ENCODE data around the gene LMF1. TPM values are rescaled to one million over a fixed set of nuclear protein-coding genes. Genes with fewer than 3 reads are reported as not detected.

LMF1 gene
- total and polyA plus RNA-seq, 2 of the 4 experiments (the other 2 are of a cell fraction) = 7.7 to 13.1 TPM

DNA sequence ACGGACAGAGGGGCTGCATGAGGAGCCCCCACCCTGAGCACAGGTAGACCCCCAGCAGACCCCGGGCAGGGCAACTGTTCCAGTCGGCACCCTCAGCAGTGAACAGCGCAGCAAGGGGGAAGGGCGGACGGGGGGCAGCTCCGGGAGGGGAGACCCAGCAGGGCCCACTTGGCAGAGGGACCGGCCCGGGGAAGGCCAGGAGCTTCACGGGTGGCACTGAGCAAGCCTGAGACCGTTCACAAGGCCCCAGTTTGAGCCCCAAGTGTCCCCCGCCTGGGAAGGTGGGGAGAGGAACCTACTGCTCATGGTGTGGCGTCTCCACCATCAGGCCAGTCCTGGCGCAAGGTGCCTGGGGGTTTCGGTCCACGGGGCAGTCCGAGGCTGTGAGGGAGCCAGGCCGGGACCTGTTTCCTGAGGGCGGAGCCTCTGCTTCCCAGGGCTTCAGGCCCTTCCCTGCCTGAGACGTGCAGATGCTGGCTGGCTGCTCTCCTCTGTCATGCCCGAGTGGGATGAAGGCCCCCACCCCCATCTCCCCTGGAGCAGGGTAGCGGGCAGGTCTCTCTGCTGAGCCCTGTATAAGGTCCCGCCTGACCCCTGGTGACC, 115.9 kb downstream of the LMF1 start:
- Histone ChIP-seq H3K56ac (ENCODE audit: extremely low read depth, insufficient read depth, low read length) (no peak overlapping the region), H3K4me2 (ENCODE audit: low read depth, low read length) (no peak overlapping the region), H4K5ac (ENCODE audit: low read depth, low read length) (no peak overlapping the region), H3K4ac (ENCODE audit: low read depth, low read length) (no peak overlapping the region), H3K9ac (ENCODE audit: low read depth, low read length) (no peak overlapping the region), H2BK120ac (ENCODE audit: low read depth, low read length) (no peak overlapping the region), H2BK15ac (ENCODE audit: low read depth, low read length) (no peak overlapping the region), H3K27me3 (ENCODE audit: control insufficient read depth, insufficient read depth, low read length) (no peaks in the 10 kb centered on the region), H3K36me3 (ENCODE audit: control insufficient read depth, insufficient read depth, low read length) (no peaks in the 10 kb centered on the region), H2AFZ (replicated peaks; ENCODE audit: low read length, poor library complexity) (no peak overlapping the region), H4K91ac (ENCODE audit: insufficient read depth, low read depth, low read length) (no peak overlapping the region), H3K14ac (replicated peaks; ENCODE audit: low read depth, low read length) (no peak overlapping the region), H3K79me1 (ENCODE audit: low read depth in 1 of 2, low read length in 2 of 2) (no peaks in the 10 kb centered on the region), H2BK5ac (ENCODE audit: low read depth, low read length, poor library complexity, severe bottlenecking) (no peak overlapping the region), H3K23ac (ENCODE audit: low read depth, low read length) (no peak overlapping the region), H3K18ac (ENCODE audit: low read depth, low read length) (no peak overlapping the region), H2BK20ac (ENCODE audit: low read depth, low read length) (no peak overlapping the region), H3K9me1 (ENCODE audit: insufficient read depth, low read length) (no peaks in the 10 kb centered on the region), H3K27ac (ENCODE audit: insufficient read depth, low read length) (no peak overlapping the region), H2AK5ac (ENCODE audit: low read depth, low read length) (no peak overlapping the region), H3K4me3 (ENCODE audit: insufficient read depth, low read depth, low read length) (no peak overlapping the region), H4K20me1 (ENCODE audit: insufficient read depth, low read length) (no peaks in the 10 kb centered on the region), H3K9me3 (ENCODE audit: control insufficient read depth, insufficient read depth, low read length) (peaks cover 26% of the 10 kb centered on the region), H4K8ac (ENCODE audit: low read depth in 2 of 2, low read length in 2 of 2) (no peak overlapping the region), H3K4me1 (ENCODE audit: control insufficient read depth, insufficient read depth, low read length) (no peaks in the 10 kb centered on the region), H2AK9ac (replicated peaks; ENCODE audit: low read depth, low read length, poor library complexity) (no peak overlapping the region)
- ChIA-PET POLR2A (ENCODE audit: unreplicated experiment) (no interaction called here), CTCF (no interaction called here)
- in situ Hi-C loops (cut with MboI; ENCODE audit: low sequenced_read_pairs) (no loop called here), intact Hi-C loops (cut with micrococcal nuclease) (no loop called here), dilution Hi-C loops (cut with HindIII; ENCODE audit: low sequenced_read_pairs, unreplicated experiment) (no loop called here)
- no peak for TF ChIP-seq SMC3 (IDR thresholded peaks at IDR 0.05; ENCODE audit: low read depth, low read length)
- TF ChIP-seq BHLHE40 (IDR thresholded peaks at IDR 0.05; ENCODE audit: low read depth, low read length) = no peak
- no peak for TF ChIP-seq MAZ (IDR thresholded peaks at IDR 0.05; ENCODE audit: borderline replicate concordance, low read depth, low read length)
- no peak for TF ChIP-seq ELK1 (IDR thresholded peaks at IDR 0.05; ENCODE audit: borderline replicate concordance, low read depth, low read length)
- WGBS, 2 experiments (ENCODE audit: extremely low coverage in 2 of 2, insufficient read length in 1 of 2) = 72% methylated on average over 9 of the region's 23 CpGs; no CpG with 5 or more reads in 1 of the 2 experiments
- DNase-seq = no peak
- ATAC-seq (ENCODE audit: low read depth) = no peak
- no TSS peak for BruUV-seq (replicated peaks)
